Measurements from ENCODE around the gene PPP4C.

PPP4C gene

DNA sequence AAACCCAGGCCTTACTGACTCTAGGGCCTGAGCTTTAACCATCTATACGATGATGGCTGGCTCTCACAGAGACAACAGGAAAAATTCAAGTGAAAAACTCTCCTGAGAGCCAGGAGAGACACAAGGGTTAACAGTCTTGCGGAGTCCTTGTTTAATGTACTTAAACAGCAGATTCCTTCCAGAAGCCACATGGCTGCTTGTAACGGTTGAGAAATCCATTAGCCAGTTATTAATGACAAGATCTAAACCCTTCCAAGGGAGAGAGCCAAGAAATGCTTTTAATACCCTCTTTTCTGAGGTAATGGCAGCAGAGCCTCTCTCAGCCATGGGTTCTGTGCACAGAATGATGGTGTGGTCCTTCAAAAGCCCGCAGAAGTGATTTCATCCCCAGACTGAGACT lies 15.4 kb upstream of the PPP4C start:
- no peak for DNase-seq

DNA sequence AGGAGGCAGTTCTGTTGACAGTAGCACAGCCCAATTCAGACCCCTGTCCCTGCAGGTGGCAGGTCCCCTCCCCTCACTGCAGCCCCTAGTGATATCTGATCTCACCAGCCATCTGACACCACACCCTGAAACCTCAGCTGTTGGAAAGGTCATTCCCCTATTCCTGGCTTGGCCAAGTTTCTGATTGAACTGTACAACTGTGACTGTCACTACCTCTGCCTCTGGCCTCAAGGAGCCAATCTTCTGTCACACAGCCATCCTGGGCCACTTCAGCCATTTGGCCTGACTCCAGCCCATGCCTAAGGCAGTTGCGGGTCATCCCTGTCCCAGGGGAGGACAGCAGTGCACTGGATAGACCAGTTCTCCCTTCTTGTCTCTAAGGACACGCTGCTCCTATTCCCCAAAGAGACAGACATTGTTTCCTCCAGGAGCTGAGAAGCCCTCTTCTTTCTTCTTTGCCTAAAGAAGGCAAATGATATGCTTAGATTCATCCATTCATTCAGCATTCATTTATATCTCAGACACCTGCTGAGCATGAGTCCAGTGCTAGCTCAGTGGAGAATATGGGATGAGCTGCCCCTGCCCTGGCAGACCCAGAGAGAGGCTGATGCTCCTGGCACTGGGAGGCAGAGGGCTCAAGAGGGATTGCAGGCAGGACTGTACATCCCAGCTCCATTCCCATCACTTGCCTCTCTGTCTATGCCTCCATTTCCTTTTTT lies 14.8 kb upstream of the PPP4C start:
- peak; percentile 11 for DNase-seq

DNA sequence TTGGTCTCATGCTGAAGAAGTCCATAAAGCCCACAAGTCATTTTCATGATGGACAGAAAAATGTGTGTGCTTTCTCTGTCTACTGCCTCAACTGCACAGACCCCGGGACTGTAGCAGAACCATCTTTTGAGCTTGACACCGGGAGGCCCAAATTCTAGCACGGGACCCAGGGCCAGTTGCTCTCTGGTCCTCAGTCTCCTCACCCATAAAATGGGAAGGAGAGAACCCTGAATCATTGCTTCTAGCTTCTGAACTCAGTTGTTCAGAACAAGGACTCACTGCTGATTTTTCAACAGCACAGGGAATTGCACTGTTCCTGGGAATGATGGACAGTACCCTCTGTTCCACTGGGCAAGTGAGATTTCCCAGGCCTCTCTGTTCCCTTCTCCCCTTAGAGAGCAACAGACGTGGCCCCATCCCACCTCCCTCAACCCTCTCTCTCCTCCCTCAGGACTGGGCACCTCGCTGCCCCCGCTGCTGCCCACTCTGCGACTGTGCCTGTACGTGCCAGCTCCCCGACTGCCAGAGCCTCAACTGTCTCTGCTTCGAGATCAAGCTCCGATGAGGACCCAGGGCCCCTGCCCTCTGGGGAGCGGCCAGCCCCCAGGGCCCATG lies 12.4 kb upstream of the PPP4C start:
- DNase-seq, result no peak

DNA sequence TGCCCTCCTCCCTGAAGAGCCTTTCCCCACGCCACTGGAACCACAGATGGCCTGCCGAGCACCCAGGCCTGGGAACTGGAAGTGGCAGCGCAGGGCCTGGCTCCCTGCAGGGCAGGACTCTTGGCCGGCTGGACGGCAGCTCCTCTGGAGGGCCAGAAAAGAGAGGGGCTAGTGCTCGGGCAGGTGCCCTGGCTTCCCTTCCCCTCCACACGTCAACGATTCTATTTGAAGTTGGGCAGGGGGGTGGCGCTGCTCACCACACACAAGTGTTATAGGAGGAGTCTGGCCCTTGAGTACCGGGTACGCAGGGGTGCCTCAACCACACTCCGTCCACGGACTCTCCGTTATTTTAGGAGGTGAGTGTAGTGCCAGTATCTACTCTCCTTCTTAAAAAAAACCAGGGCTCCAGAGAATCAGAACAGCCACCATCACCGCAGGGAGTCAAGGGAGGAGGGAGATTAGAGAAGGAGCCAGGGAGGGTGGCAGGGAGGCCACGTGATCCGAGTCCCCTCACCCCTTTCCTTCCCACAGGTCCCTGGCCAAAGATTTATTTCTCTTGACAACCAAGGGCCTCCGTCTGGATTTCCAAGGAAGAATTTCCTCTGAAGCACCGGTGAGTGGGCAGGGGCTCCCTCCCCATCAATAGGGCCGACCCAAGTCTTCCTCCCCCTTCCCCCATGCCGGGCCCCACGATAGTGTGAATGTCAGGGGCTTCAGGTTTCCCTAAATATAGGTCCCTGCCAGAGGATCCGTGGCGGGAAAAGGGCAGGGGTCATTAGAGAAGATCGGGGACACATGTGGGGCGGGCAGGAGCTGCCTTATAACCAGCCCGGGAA lies 11.7 kb upstream of the PPP4C start:
- peak; percentile 83 for DNase-seq

DNA sequence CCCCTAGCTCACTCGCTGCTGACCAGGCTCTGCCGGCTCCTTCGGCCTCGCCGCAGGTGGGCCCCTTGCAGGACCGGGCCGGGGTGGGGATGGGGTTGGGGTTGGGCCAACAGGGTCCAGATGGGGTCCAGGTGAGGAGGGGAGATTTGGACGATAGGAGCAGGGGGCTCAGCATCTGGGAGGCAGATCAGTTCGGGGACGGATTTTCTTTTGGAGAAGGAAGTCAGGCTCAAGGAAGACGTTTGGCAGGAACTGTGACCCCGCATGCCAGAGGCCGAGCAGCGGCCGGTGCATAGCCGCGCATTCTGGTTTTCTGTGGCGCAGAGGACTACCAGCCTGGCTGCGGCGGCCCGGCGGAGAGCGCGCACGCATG lies 11.1 kb upstream of the PPP4C start:
- no peak for DNase-seq

DNA sequence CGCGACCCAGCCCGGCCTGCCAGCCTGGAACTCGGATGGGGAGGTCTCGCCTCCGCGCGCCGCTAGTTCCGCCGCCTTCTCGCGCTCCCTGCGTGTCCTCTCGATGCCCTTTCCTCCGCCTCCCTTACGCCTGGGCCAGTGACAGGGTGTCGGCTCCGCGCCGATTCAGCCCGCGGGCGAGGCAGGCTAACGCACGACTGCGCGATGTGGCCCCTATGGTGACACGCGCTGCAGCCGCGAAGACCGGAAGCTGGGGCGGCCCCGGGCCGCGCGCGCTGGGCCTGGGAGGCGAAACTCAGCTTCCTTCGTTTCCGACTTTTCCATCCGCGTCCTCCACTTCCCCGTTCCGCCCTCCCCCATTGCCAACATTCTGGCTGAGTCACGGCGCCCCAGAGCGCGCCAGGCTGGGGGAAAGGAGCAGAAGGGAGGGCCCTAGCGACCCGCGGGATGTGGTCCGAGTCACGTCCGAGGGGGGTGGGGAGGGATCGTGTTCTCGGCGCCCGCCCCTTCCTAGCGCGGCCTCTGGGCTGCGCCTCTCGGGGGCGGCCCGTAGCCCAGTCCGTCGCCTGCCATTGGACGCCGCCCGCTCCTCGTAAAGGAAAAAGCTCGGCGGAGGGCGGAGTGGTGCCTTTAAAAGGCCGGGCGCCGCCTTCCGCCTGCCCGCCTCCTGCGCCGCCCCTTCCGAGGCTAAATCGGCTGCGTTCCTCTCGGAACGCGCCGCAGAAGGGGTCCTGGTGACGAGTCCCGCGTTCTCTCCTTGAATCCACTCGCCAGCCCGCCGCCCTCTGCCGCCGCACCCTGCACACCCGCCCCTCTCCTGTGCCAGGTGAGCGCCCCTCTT lies 10.5 kb upstream of the PPP4C start, which contains the start of gene ALDOA:
ALDOA (plus strand) TSS at position 659 of the 841 bp plus-strand sequence. CDS start 1,138 bp downstream, outside the sequence.
- DNase-seq, result peak; percentile 98

DNA sequence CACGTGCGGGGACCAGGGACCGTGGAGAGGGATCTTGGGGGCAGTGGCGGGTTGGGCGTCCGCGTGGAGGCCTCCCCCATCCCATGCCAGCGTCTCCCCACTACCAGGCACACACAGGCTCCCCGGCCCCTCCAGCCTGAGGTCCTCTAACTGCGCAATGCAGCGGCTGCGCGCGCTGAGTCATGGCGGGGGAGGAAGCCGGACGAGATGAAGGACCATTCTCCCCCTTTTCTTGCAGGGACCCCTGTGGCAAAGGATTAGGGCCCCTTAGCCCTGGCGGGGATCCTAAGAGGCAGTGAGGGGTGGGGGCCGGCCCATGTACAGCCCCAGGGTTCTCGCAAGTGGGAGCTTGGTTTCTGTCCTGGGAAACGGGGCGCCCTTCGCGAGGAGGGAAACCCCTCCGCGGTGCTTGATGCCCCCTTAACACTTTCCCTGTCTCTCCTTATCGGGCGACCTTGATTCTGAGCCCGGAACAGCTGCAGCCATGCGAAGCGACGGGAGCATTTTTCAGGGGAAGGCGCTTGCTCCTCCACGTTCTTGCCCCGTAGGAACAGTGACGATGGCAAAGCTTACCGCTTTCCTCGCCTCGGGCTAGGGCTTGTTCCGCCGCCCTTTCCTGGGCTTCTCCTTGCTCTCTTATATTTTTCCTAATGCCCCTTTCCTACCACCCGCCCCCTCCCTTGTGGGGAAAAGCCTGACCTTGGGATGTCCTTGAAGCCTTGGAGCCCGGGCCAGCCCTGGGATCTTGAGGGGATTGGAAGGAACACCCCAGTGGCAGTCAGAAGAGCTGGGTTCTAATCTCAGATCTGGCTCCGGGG lies 9.6 kb upstream of the PPP4C start:
- peak; percentile 64 for DNase-seq

DNA sequence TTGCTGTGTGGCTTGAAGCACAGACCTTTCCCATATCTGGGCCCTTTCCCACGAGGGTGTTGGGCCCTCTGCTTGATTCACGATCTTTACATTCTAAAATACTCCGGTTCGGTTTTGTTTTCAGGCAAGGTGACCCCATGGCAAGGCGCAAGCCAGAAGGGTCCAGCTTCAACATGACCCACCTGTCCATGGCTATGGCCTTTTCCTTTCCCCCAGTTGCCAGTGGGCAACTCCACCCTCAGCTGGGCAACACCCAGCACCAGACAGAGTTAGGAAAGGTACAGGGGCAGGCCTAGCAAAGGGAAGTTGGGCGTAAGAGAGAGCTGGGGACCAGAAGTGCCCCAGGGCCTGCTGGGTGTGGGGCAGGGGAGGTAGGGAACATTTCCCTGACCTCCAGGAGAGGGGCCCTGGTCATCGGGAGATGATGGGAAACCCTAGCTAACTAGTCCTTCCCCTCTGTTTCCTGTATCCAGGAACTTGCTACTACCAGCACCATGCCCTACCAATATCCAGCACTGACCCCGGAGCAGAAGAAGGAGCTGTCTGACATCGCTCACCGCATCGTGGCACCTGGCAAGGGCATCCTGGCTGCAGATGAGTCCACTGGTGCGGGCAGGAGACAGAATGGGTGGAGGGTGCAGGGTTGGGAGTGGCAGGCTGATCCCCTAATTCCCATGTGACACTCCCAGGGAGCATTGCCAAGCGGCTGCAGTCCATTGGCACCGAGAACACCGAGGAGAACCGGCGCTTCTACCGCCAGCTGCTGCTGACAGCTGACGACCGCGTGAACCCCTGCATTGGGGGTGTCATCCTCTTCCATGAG lies 8.8 kb upstream of the PPP4C start:
- DNase-seq, result no peak

DNA sequence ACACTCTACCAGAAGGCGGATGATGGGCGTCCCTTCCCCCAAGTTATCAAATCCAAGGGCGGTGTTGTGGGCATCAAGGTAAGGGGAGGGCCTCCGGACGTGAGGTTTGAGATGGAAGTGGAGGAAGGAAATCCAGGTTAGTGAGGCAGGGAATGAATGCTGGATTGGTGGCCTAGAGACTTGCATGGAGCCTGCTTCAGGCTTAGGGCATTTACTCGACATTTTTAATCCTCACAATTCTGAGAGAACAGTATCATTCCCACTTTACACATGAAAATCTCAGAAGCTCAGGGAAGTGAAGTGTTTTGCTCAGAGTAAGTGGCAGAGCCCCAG lies 8.2 kb upstream of the PPP4C start:
- DNase-seq, result no peak

DNA sequence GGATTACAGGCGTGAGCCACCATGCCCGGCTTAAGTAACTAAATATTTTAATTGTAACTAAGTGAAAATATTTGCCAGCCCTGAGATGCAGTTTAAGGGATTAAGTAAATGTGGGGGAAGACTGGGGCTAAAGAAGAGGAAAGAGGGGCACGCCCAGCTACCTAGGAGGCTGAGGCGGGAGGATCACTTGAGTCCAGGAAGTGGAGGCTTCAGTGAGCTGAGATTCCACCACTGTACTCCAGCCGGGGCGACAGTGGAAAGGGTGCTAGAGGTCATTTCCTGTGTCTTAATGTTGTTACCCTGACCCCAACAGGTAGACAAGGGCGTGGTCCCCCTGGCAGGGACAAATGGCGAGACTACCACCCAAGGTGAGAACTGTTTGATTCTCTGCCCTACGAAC lies 7.5 kb upstream of the PPP4C start:
- DNase-seq, result no peak

DNA sequence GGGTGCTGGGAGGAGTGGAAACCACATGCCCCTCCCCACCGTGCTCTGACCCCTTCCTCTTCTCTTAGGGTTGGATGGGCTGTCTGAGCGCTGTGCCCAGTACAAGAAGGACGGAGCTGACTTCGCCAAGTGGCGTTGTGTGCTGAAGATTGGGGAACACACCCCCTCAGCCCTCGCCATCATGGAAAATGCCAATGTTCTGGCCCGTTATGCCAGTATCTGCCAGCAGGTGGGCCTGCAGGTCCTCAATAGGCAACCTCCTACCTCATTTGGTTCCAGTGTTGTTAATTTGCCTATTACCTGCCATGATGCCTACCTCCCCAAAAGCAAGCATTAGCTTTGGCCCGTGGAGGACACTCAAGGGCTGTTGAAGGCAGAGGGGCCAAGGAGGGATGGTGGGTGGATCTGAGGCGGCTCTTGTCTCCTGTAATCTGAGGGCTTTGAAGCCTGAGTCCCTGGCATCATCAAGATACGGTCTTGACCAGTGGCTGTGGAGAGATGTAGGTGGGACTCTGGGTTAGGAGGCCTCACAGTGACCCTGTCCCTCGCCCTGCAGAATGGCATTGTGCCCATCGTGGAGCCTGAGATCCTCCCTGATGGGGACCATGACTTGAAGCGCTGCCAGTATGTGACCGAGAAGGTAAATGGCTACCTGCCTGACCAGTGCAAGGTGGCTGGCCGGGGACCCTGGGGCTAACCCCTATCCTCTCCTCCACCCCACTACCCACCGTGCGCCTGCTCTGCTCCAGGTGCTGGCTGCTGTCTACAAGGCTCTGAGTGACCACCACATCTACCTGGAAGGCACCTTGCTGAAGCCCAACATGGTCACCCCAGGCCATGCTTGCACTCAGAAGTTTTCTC lies 6.8 kb upstream of the PPP4C start:
- DNase-seq, result peak; percentile 55

DNA sequence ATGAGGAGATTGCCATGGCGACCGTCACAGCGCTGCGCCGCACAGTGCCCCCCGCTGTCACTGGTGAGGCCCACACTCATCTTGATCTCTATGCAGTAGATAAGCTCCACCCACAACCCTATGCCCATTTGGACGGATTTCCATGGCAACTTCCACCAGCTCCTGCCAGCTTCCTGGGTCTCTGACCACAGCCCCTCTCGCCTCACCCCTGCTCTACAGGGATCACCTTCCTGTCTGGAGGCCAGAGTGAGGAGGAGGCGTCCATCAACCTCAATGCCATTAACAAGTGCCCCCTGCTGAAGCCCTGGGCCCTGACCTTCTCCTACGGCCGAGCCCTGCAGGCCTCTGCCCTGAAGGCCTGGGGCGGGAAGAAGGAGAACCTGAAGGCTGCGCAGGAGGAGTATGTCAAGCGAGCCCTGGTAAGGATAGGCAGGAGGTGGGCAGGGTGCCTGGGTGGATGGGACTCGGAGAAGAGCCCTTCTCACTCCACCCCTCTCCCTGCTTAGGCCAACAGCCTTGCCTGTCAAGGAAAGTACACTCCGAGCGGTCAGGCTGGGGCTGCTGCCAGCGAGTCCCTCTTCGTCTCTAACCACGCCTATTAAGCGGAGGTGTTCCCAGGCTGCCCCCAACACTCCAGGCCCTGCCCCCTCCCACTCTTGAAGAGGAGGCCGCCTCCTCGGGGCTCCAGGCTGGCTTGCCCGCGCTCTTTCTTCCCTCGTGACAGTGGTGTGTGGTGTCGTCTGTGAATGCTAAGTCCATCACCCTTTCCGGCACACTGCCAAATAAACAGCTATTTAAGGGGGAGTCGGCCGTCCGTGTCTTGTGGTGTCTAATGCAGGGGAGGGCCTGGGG lies 6.0 kb upstream of the PPP4C start:
- no peak for DNase-seq

DNA sequence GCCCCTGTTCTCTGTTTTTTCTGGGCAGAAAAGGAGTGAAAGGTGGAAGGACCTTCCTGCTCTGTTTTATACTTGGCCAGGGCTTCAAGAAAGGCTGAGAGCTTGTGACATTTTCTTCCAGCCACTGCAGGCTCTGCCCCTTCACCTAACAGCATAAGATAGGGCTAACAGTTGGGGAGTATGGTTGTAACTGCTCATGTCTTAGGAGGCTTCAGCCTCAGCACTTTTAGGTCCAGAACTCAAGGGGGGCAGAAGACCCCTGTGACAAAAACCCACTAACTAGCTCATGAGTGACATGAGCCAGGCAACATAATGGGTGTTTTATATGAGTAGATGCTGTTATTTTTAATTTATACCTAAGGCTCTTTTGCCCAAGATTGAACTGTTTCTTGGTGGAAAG lies 5.3 kb upstream of the PPP4C start:
- no peak for DNase-seq

DNA sequence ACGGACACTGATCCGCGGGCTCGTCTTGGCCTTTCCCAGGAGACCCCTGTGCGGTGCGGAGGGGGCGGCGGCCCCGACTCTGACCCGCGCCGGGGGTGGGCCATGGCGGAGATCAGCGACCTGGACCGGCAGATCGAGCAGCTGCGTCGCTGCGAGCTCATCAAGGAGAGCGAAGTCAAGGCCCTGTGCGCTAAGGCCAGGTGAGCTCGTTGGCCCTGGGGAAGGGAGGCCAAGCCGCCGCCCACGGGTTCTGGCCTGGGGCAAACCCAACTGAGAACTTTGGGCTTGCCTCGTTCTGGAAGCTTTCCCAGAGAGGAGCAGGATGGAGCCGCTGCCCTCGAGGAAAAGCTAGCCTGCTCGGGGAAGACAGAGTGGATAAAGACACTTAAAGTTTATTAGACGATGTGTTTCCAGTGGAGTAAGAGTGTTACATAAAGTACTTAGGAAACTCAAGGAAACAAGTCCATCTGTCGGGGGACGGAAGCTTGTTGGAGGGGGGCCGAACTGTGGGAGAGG lies 540 bp downstream of the PPP4C start:
- peak; percentile 45 for DNase-seq

DNA sequence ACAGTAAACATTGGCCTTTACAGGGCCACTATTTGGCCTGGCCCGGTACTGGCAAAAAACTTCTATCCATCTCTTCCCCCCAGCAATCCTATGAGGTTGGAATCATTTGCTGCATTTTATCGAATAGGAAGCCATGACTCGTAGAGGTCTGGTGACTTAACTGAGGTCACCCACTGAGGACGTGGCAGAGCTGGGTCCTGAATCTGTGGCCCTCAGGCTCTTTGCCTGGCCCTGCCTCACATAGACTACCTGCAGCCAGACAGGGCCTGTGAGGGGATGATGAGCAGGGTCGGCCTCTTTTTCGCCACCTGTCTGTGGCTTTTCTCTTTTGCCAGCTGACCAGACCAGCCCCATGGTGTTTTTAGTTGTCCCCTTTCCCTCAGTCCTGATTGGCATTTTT lies 1.9 kb downstream of the PPP4C start:
- no peak for DNase-seq

DNA sequence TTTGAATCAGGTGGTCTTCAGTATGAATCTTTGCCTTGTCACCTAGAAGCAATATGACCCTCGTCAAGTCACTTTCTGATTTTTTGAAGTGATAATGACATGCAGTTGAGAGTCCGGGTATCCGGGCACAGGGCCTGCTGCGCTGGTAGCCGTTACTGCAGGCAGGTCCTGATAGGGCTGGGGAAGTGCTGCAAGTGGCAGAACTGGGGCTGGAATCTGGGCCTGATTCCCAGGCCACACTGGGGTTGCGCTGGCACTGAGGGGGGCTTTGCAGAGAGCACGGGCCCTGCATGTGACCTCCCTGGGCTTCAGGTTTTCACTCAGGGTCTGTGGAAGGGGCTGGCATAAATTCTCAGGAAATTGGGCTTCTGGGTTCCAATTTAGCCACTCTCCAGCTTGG lies 3.0 kb downstream of the PPP4C start:
- DNase-seq, result no peak

DNA sequence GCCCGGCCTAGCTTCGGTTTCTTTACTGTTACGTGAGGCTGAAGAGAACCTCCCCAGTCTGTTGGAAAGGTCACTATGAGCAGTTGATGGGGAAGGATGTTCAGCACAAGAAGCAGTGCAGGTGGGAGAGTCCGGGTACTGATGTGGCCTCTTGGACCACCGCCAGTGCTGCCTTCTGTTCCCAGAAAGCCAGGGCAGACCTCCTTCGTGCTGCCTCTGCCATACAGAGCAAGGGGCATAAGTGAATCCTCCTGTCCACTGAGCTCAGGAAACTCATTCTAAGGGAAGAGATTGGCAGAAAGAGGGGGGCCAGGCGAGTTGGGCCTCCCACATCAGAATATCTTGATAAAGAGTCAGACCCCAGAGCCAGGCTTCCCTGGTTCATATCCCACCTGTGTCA lies 3.7 kb downstream of the PPP4C start:
- DNase-seq, result no peak

DNA sequence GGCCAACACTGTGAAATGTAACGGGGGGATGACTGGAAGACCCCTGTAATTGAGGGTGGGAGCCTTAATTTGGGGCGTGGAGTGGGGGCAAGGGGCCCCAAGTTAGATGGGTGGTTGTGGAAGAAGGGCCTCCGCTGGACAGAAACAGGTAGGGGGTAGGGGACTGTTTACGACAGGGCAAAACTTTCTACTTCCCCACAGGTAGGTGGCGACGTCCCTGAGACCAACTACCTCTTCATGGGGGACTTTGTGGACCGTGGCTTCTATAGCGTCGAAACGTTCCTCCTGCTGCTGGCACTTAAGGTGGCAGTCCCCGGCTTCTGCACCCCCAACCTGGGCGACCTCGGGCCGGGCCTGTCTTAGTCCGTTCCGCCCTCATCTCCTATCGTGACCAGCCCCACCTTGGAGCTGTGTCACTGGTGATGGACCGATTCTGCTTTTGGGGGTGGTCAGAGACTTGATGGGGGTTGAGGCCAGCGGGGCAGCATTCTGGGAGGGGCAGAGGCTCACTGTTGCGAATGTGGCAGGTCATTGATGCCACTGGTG lies 6.8 kb downstream of the PPP4C start:
- DNase-seq, result no peak

Measured in DMS53 (cell line).